Fibroblast of the aortic adventitia (primary cell): ENCODE measurements around the gene BCORL1. TPM values are rescaled to one million over a fixed set of nuclear protein-coding genes. Genes with fewer than 3 reads are reported as not detected.

Experiments used
- DNase-seq: peaks from one replicate; pipeline ENCODE4 v3.0.0-alpha.2; 2010; ENCODE audit warnings: low read depth
- H3K4me3 ChIP-seq: 2 replicates; pipeline ENCODE4 v1.5.1; 2011; ENCODE audit warnings: low read depth, mild to moderate bottlenecking, control low read depth, low read length, moderate library complexity
- total RNA-seq: library from RNA; depleted of rRNA; stranded (reverse); fragments of >200 nt; gene quantifications from 2 replicates; pipeline ENCODE4 v1.2.3, GENCODE V29; 2012; ENCODE audit warnings: low replicate concordance
- TF ChIP-seq, protein P1 (sequence below): IDR thresholded peaks from 2 replicates; pipeline ENCODE4 v1.5.1; 2011; ENCODE audit warnings: mild to moderate bottlenecking, low read length, control low read depth, inconsistent platforms; ENCODE audit not compliant: insufficient read depth

BCORL1 gene
- total RNA-seq, 1 donor: 1.9 TPM

GRCh38 chrX:130049821-130050220 lies 67.4 kb downstream of the BCORL1 start:
- TF ChIP-seq, protein P1, sequence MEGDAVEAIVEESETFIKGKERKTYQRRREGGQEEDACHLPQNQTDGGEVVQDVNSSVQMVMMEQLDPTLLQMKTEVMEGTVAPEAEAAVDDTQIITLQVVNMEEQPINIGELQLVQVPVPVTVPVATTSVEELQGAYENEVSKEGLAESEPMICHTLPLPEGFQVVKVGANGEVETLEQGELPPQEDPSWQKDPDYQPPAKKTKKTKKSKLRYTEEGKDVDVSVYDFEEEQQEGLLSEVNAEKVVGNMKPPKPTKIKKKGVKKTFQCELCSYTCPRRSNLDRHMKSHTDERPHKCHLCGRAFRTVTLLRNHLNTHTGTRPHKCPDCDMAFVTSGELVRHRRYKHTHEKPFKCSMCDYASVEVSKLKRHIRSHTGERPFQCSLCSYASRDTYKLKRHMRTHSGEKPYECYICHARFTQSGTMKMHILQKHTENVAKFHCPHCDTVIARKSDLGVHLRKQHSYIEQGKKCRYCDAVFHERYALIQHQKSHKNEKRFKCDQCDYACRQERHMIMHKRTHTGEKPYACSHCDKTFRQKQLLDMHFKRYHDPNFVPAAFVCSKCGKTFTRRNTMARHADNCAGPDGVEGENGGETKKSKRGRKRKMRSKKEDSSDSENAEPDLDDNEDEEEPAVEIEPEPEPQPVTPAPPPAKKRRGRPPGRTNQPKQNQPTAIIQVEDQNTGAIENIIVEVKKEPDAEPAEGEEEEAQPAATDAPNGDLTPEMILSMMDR: no peak
- peak; percentile 17 for DNase-seq
- H3K4me3 ChIP-seq: no peak overlapping the region

GRCh38 chrX:130051176-130051845 lies 68.9 kb downstream of the BCORL1 start:
- no peak overlapping the region for H3K4me3 ChIP-seq
- no peak for DNase-seq
- TF ChIP-seq, protein P1: no peak

DNA sequence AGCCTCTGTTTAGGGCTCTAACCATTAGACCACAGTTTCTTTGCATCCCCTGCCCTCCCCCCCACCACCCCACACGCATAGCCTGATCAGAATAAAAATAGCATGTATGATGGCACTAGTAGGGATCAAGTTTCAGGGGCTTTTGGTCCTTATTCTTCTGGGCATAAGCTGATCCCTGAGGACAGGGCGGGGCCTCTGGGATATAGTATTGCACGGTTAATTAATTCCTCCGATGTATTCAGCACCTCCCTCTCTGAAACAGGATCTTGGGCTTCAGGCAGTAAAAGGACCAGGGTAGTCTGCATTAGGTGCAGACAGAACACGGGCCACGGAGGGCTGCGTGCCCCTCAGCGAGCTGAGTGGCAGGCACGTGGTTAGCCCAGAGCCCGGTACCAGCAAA lies 70.8 kb downstream of the BCORL1 start:
- TF ChIP-seq, protein P1: no peak
- no peak overlapping the region for H3K4me3 ChIP-seq
- DNase-seq: no peak

- H3K4me3 ChIP-seq: no peak overlapping the region
- TF ChIP-seq, protein P1: peak; percentile 25
- DNase-seq: peak; percentile 73
Observed at GRCh38 chrX:130055103-130055502, 72.7 kb downstream of the BCORL1 start.

- no peak overlapping the region for H3K4me3 ChIP-seq
- no peak for DNase-seq
- TF ChIP-seq, protein P1: no peak
Observed at GRCh38 chrX:130055899-130056298, 73.5 kb downstream of the BCORL1 start.

DNA sequence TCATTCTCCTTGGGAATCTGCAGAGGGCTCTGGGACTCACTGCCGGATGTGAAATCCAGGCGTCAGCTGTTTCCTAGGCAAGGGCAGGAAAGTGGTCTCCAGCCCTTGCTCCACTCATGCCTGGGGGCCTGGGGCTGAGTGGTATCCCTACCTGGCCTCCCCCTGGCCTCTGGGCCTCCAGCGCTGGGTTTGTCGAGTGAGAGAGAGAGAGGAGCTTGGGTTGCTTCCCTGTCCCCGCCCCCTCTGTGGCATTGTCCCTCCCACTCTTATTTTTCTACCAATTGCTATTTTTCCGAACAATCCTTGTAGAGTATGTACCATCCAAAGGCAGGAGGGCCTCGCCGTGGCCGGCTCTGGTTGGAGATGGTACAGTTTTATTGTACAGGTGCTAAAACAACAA lies 74.8 kb downstream of the BCORL1 start:
- TF ChIP-seq, protein P1: no peak
- H3K4me3 ChIP-seq: no peak overlapping the region
- no peak for DNase-seq

GRCh38 chrX:130058652-130059051 lies 76.2 kb downstream of the BCORL1 start:
- TF ChIP-seq, protein P1: no peak
- no peak overlapping the region for H3K4me3 ChIP-seq
- no peak for DNase-seq
